NCI-H1436 (cell line): ENCODE data around the gene SRXN1.
"Not testable (repeated sequence)": the region's sequence is repeated elsewhere in the genome, so short reads cannot be mapped to it uniquely, and the experiment has no call there.

Experiments used
- DNase-seq: peaks from one replicate; lab custom pipeline; 2025; lab: John Stamatoyannopoulos, UW

The SRXN1 gene

DNA sequence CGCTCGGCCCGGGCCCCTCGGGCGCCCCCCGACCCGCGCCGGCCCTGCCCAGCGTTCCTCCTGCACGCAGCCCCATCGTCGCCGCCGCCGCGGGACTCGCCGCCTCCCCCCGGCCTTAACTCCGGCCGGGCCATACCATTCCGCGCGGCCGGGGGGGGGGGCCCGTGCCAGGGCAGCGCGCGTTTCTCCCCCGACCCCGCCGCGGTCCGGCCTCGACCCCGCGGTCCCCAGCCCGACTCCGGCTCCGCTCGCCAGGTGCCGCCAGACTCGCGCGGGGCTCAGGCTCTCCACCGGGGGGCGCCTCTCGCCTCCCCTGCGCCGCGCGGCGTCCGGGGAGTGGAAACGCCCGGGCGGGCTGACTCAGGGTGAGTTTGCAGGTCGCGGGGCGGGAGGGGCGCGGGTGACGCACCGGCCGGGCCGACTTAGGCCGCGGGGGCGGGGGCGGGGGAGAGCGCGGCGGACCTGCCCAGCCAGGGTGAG, at the start of gene SRXN1:
Gene SRXN1, minus strand, starts transcription at position 91 of the 480 bp plus-strand sequence. Its CDS starts 15 bp downstream, at position 76.
- peak; percentile 36 for DNase-seq

DNA sequence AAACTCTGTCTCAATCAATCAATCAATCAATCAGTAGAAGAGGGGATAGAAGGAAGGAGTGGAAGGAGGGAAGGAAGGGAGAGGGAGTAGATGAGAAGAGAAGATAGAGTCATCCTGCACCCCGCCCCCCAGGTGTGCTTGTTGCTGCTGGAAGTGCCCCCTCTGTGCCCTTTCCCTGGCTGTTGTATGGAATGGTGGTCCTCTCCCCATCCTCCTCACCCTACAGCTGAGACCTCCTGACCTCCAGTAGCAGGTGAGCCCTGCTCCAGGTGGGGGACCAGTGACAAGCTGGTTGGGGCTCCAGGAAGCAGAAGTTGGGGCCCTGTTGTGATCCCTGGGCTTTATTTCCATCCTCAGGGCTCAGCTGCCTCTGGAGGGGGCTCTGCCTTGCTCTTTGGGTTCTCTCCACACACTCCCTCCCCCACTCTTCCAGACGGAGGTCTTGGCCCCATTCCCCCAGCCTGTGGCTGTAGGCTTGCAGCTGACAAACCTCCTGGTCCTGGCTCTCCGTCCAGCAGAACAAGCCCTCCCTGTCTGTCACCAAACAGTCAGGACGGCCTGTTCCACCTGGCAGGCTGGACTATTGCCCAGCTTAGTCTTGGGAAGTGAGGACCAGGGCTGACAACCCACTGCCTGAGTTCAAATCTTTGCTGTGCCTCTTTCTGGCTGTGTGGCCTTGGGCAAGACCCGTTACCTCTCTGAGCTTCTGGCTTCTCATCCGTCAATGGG, 48.6 kb upstream of the SRXN1 start:
- no peak for DNase-seq

DNA sequence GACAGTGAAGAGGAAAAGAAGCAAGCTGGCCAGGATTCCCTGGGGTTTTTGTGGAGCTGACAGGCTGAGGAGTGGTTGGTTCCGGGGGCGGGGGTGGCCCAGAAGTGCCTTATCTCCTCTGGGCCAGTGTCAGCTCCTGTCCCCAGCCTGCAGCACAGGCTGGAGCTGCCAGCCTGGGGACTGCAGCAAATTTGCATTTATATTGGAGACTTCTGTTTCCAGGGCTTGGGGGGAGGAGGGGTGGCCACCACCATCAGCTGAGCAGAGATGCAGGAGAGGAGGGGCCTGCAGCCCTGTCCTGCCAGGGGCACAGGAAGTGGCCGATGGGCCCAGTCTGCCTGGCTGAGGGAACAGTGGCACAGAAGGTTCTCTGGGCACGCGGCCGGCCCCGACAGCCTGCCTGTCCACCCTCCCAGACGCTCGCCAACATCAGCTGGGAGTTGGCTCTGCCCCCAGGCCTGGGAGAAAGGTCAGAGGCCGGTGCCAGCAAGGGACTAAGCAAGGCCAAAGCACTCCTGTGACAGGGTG, 46.9 kb upstream of the SRXN1 start:
- DNase-seq: no peak

DNA sequence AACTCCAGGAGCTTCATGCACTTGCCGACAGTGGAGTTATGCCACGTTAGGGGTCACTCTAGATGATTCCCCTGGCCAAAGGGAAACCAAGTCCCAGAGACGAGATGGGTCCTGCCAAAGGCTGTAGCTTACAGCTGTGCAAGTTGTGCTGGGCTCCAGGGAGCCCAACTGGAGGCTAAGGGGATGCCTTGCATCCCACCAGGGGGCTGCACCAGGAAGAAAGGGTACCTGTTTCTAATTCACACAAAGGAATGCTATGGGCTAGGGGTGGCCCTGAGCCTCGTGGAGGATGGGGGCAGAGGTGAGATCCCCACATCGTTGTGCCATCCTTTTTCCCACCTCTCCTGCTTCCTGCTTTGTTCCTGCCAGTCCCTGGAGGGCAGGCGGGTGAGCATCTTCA, 46.3 kb upstream of the SRXN1 start:
- no peak for DNase-seq

DNA sequence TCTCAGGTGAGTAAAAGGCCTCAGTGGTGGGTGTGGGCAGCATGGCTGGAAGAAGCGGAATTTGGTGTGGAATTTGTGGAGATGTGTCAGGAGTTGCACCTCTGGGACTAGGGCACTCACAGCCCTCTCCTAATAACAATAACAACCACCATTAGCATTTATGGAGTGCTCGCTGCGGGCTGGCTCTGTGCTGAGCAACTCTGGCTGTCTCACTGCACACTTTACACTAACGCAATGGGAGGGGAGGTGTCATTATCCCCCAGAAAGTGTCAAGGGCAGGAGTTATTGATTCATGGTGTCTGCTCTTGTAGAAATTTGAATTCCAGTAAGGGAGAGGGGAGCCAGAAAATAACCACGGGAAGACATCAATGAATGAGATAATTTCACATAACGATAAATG, 45.3 kb upstream of the SRXN1 start:
- no peak for DNase-seq

DNA sequence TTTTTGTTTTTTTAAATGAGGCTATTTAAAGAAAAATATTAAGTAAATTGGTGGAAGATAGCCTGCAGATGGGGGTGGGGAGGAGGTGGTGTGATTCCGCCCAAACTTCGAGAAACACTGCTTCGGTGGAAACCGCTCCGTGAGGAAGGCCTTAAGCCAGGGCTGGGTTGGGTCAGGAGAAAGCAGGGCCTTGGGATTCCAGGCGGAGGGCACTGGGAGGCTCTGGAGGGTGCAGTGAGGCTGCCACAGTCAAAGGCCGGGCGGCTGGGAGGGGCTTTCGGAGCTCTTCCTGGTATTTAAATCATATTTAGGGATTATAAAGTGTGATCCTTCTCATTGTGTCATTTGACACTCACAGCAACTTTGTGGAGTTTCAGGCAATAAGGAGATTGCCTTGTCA, 44.8 kb upstream of the SRXN1 start:
- no peak for DNase-seq

DNA sequence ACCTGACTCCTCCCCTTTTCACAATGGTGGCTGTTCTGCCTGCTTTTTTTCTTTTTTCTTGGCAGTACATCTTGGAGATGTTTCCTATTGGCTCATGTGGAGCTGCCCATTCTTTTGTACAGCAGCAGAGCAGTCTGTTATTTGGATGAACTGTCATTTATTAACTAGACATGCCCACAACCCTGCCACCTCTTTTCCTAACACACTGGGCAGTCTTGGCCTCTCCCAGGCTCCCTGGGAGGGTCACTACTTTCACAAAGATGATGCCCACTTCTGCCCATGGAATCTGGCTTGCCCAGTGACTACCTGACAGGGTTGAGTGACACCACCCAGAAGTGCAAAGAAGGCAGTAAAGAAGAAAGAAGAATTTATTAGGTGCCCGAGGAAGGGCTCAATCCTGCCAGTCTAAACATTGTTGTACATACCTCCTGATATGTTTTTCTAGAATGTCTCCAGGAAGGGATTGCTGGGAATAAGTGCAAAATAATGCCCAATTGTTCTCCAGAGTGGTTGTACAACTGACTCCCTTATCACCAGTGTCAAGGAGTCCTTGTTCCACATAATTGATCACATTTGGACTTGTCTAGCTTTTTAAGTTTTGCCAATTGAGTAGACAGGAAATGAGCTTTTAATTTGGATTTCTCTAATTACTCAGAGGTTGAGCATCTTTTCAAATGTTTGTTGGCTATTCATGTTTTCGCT, 42.3 kb upstream of the SRXN1 start:
- no peak for DNase-seq

DNA sequence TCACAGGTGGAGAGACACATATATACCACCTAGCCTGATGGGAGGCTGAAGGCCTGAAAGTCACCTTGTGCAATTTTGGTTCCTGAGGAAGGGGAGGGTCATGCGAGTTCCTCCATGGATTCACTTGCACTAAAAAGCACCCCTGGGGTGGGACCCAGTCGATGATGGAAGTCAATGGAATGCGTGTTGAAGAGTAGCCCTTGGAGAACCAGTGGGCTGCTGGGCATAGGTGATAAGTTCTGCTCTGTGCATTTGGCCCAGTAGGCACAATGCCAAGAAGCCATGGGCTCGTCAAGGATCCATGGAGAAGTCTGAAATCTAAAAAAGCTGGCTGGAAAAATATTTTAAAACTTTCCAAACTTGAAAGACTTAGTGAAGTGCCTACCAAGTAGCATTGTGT, 41.5 kb upstream of the SRXN1 start:
- DNase-seq: no peak

DNA sequence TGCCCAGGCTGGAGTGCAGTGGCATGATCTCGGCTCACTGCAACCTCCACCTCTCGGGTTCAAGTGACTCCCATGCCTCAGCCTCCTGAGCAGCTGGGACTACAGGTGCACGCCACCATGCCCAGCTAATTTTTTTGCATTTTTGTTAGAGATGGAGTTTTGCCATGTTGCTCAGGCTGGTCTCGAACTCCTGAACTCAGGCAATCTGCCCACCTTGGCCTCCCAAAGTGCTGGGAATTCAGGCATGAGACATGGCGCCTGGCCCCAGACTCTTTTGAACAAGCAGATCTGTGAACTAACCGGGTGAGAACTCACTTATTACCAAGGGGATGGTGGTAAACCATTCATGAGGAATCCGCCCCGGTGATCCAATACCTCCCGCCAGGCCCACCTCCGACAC, 40.8 kb upstream of the SRXN1 start:
- not testable (repeated sequence) for DNase-seq

DNA sequence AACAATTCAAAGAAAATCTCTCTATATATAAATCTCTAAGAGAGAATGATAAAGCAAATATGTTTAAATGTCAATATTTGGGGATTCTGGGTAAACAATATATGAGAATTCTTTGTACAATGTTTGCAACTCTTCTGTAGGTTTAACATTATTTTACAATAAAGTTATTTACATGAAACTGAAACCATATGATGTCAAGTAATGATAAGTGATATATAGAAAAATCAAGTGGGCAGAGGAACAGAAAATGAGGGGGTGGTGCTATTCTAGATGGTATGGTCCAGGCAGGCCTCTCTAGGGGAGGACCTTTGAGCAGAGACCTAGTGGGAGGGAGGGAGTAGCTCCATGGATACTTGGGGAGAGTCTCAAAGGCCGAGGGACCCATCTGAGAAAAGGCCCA, 39.0 kb upstream of the SRXN1 start:
- DNase-seq: no peak

DNA sequence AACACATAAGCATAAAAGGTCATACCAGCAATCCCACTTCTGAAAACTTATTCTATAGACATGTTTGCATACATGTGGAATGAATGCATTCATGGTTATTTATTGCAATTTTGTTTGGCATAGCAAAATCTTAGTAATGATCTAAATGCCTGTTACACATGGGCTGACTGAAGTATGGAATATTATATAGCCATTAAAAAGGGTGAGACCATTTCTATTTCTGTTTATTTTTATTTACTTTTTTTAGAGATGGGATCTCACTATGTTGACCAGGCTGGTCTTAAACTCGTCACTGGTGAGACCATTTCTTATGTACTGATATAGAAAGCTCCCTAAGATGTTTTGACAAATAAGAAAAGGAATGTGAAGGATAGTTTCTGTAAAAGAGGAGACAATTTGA, 36.9 kb upstream of the SRXN1 start:
- DNase-seq: no peak

DNA sequence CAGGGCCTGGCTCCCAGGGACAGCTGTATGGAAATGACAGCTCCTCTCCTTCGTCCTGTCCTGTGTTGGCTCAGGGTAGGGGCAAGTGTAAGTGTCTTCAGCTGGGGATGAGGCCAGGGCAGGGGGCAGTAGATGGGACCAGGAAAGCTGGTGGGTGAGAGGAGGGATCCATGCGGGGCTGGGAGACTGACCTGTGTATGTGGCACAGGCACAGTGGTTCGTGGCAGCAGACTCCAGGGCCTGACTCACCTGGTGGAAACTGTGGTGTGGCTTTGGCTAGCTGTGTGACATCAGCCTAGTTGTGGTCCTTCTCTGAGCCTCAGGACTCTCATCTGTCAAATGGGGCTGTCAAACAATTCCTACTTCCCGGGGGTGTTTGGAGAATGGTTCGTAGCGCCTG, 36.3 kb upstream of the SRXN1 start:
- DNase-seq: no peak

DNA sequence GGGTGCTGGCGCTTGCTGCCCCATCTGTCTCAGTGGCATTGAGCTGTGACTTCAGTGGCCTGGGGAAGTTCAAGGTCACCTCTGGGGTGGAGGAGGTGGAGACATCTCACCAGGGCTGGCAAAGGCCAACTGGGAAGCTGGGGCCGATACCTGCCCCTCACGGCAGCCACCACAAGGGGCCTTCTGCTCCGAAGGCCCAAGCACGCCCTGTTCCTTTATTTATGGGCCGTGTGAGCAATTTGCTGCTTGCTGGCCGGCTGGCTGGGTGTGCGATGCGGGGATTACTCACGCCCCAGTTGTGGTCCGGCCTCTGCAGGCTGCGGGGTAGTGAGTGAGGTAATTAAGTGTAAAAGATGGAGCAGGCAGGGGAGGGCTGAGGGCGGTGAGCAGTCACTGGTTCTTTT, 35.8 kb upstream of the SRXN1 start:
- DNase-seq: no peak

DNA sequence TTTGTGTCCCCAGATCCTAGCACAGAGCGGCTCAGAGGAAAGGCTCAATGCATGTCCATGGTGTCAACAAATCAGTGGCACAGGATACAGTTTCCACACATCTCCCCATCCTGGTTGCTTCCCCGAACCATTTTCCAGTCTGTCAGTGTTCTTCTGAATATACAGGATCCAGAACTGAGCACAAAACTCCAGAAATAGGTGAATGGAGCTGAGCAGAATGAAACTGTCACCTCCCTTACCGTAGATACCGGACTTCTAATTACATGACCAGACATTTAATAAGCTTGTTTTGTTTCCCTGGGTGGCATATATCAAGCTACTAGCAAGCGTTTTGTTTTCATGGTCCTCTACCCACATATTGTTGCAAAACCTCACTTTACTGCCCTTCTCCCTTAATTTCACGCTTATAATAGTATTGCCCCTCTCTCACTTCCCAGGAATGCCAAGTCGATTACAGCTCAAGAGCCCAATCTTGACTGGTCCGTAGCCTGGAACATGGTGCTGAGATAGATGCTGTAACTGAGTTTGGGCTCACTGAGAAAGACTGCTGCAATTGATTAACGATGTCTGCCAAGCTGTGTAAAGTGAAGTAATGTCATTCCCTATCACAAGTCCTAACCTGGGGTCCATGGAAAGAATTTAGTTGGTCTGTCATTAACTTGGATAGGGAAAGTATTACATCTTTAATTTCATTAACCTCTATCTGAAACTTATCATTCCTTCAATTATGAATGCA, 34.6 kb upstream of the SRXN1 start:
- DNase-seq: no peak

DNA sequence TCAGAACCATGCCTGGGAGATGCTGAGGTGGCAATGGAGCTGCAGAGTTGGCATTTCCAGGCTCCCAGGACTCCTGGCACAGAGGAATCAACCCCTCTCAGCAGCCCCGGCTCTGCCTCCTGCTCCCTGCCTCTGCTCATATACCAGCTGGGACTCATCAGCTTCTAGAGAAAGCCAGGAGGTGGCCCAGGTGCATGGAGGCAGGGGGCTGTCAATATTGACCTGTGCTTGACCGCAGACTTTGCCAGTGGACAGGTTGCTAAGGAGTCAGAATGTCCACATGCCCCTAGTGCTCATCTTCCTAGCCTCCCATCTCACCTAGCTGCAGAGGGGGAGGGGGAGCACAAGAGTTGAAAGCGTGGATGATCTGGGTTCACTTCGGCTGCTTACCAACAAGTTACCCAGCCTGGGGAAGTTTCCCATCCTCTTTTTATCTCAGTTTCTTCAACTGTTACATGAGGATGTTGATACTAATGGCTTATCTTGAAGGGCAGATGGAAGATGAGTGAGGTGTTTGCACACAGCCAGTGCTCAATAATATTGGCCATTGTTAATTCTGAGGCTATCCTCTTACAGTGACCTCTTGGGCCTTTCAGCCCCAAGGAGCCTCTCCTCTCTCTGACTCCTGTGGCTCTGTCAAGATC, 31.8 kb upstream of the SRXN1 start:
- DNase-seq: no peak

DNA sequence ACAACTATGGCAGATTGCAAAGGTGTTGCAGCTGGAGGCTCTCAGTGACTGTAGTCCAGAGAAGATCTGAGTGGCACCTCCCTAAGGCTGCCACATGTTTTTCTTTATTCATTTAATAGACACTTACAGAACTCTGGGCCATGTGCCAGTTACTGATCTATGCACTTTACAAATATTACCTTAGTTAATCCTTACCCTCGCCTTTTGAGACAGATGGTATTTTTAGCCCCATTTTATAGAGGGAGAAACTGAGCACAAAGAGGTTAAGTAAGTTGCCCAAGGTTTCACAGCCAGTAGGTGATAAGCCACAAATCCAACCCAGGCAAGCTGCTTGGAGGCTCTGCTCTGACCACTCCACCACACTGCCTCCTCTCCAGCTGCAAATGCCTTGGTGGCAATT, 29.1 kb upstream of the SRXN1 start:
- no peak for DNase-seq

DNA sequence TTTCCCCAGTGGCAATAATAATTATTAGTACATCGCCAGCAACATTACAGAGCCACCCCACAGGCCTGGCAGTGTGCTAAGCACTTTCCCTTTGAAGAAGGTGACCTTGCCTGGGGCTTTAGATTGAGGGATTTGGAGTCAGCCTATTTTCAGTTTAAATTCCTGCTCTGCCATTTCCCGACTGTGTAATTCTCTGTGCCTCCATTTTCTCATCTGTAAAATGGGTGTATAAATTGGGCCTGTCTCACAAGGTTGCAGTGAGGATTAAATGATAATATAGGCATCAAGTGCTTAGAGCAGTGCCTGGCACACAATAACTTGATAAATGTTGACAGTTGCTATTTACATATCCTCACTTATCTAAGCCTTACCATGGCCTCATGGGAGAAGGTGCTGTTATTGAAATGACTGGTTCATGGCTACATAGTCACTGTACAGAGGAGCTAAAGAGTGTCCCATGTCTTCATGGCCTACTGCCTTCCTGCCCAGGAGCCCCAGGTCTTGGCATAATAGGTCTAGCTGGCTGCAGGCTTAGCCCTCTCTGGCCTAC, 27.7 kb upstream of the SRXN1 start:
- no peak for DNase-seq

DNA sequence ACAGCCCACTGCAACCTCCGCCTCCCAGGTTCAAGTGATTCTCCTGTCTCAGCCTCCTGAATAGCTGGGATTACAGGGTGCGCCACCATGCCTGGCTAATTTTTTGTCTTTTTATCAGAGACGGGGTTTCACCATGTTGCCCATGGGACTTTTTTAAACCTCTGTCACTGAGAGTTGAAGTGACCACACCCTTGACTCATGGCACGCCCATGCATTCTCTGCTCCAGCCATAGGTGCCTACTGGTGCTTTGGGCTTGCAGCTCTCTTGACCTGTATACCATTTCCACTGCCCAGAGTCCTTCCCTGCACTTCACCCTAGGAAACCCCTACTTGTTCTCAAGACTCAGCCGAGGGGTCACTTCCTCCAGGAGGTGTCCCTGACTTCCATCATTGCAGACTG, 25.0 kb upstream of the SRXN1 start:
- DNase-seq: no peak

DNA sequence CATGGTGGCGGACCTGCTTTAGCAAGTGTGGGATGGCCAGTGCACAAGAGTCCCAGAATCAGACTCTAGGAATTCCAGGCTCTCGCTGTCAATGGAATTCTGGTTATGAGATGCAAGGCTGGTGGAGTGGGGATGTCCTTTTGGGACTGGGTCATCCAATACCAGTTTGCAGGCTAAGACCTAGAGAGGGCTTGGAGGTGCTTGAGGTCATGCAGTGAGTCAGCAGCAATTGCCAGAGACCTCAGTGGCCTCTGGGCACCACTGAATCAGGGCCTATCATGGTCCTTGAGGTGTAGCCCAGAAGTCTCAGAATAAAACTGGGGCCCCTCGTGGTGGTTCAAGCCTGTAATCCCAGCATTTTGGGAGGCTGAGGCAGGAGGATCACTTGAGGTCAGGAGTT, 24.0 kb upstream of the SRXN1 start:
- DNase-seq: no peak

DNA sequence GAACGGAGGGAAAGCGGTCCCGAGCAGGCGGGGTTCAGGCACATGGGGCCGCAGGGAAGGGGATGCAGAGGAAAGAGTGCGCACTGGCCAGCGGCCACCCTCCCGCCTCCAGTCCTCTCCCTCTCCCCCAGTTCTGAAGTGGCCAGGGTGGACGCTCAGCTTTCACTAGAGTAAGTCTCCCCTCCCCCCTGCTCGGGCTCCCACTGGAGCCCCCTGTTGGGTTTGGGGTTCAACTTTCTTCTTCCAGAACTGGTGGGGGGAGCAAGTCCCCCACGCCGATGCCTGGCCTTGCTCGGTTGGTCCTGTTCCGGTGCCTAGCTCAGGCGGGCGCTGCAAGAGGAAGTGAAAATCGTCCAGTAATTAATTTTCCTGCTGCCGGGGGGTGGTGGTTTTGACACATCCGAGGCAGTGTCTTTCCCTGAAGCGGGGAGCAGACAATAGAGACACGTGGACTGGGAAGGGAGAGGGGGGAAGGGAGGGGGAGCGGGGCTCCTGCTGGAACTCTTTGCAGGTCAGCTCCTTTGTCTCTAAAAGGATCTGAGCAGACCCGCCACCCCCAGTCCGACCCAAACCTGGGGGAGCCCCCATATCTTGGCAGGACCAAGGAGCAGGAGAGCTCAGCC, 23.4 kb upstream of the SRXN1 start:
- no peak for DNase-seq
